ENCODE results near the gene HDAC4.
A peak's percentile ranks its signal among the peaks of the same experiment; 100 is the strongest.

The HDAC4 gene

DNA sequence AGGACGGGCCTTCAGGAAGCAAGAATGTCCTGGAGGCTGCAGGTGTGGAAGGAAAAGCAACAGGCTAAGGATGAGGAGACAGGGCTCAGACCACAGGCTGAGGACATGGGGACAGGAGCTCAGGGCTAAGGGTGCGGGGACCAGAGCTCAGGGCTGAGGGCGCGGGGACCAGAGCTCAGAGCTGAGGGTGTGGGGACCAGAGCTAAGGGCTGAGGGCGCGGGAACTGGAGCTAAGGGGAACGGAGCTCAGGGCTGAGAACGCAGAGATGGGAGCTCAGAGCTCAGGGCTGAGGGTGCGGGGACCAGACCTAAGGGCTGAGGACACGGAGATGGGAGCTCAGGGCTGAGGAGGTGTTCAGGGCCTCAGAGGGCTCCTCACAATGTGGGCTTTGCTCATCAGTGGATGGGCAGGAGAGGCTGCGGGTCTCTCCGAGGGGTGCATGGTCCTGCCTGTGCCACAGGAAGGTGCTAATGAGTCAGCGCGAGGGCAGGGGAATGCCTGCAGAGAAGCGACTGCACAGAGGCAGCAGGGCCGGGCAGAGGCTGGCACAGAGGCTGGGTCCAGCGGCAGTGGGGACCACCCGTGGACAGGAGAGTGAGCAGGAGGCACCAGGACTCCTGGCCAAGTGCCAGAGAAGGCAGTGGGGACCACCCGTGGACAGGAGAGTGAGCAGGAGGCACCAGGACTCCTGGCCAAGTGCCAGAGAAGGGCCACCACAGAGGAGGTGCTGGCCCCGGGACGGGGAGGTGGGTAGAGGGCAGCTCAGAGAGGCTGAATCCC, 281.3 kb downstream of the HDAC4 start:
- H3K4me3 ChIP-seq (ENCODE audit: control insufficient read depth, low read depth, low read length) = no peak overlapping the region
- TF ChIP-seq, protein P1, sequence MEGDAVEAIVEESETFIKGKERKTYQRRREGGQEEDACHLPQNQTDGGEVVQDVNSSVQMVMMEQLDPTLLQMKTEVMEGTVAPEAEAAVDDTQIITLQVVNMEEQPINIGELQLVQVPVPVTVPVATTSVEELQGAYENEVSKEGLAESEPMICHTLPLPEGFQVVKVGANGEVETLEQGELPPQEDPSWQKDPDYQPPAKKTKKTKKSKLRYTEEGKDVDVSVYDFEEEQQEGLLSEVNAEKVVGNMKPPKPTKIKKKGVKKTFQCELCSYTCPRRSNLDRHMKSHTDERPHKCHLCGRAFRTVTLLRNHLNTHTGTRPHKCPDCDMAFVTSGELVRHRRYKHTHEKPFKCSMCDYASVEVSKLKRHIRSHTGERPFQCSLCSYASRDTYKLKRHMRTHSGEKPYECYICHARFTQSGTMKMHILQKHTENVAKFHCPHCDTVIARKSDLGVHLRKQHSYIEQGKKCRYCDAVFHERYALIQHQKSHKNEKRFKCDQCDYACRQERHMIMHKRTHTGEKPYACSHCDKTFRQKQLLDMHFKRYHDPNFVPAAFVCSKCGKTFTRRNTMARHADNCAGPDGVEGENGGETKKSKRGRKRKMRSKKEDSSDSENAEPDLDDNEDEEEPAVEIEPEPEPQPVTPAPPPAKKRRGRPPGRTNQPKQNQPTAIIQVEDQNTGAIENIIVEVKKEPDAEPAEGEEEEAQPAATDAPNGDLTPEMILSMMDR (IDR thresholded peaks at IDR 0.05; ENCODE audit: control insufficient read depth, insufficient read depth, low read depth, low read length, missing control alignments) = peak; percentile 16

DNA sequence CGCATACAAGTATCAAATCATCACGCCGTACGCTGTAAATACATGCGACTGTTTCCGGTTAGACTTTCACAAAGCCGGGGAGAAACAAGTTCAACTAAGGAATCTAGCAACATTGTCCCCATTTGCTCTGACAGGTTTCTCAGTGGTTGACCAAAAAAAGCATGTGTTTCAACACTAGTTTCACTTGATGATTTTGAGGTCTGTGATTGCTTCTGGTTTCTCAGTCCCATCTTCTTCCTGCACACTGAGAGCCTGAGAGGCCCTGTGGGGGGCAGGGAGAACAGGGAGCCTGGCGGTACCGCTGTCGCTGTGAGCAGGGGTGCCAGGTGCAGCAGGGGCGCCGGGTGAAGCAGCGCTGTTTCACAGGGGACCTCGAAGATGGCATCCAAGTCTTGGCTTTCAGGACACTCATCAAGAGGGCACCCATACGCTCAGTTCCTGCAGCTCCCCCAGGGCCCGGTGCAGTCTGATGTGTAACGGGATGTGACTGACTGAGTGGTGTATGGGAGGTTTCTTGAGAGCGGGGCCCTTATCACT, 282.1 kb downstream of the HDAC4 start:
- TF ChIP-seq, protein P1 (IDR thresholded peaks at IDR 0.05; ENCODE audit: control insufficient read depth, insufficient read depth, low read depth, low read length, missing control alignments) = no peak
- no peak for DNase-seq (ENCODE audit: low read depth)
- no peak overlapping the region for H3K4me3 ChIP-seq (ENCODE audit: control insufficient read depth, low read depth, low read length)

More for the DNA sequence above, 281.3 kb downstream of the HDAC4 start:
- no peak for DNase-seq (ENCODE audit: low read depth)

DNA sequence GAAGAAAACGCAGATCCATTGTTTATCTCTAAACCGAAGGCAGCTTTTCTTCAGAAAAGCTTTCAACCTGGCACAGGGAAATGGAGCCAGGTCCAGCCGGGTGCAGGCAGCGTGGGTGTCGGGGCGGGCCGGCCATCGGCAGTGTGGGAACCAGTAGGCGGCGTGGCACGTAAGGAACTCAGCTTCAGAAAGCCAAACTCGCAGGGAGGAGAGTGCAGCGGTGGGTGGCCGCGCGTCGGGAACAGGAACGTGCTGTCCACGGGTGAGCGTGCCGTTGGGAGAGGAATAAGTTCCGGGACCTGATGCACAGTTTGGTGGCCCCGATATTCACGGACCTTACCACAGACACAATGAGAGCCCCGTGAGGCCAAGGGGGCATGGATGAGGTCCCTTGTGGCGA, 282.6 kb downstream of the HDAC4 start:
- no peak overlapping the region for H3K4me3 ChIP-seq (ENCODE audit: control insufficient read depth, low read depth, low read length)
- TF ChIP-seq, protein P1 (IDR thresholded peaks at IDR 0.05; ENCODE audit: control insufficient read depth, insufficient read depth, low read depth, low read length, missing control alignments) = no peak
- no peak for DNase-seq (ENCODE audit: low read depth)

DNA sequence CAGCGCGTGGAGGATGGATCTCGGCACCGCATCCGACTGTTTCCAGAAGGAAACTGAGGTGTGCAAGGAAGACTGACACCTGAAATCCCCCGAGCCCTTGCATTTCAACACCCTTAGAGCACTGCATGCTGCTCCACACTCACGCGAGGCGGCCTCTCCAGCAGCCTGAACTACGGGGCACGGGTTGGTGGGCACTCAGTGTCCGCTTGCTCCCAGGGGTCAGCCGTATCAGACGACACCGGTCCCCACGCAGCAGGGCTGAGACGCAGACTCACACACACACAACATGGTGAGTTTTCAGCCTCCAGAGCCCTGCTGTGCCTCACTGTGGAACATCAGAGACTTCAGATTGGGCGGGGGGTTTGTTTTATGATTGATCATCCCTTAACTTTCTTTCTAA, 283.0 kb downstream of the HDAC4 start:
- TF ChIP-seq, protein P1 (IDR thresholded peaks at IDR 0.05; ENCODE audit: control insufficient read depth, insufficient read depth, low read depth, low read length, missing control alignments) = no peak
- no peak for DNase-seq (ENCODE audit: low read depth)
- H3K4me3 ChIP-seq (ENCODE audit: control insufficient read depth, low read depth, low read length) = no peak overlapping the region

DNA sequence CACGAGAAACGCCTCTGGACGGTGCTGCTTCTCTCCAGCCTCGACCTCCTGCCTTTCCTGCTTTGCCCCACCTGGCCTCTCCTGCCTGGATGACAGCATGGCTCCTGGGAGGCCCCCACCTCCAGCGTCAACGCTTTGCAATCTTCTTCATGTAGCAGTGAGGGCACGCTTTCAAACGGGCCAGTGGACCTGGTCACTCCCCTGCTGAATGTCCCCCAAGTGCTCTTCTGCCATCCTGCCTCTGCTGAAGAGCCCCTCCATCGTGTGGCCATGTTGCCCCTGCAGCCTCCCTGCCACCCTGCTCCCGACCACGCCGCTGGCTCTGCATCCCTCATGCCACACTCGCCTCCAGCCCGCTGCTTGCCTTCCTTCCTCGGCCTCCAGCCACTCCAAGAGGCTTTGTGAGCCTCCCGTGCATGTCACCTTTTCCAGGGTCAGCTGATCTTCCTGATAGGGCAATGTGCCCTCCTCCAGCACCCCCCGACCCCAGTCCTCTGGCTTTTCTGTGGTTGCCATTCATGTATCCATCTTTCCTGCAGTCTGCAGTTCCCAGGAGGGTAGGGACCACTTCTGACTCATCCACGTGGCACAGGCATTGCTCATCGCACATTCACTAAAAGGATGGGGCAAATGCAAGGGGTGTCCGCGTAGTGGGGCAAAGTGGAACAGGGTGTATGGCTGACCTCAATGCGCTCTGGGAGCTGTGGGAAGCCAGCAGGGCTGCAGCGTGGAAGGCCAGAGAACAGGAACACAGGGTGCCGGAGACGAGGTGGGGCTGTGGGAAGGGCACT, 284.2 kb downstream of the HDAC4 start:
- TF ChIP-seq, protein P1 (IDR thresholded peaks at IDR 0.05; ENCODE audit: control insufficient read depth, insufficient read depth, low read depth, low read length, missing control alignments) = no peak
- no peak for DNase-seq (ENCODE audit: low read depth)
- H3K4me3 ChIP-seq (ENCODE audit: control insufficient read depth, low read depth, low read length) = no peak overlapping the region

DNA sequence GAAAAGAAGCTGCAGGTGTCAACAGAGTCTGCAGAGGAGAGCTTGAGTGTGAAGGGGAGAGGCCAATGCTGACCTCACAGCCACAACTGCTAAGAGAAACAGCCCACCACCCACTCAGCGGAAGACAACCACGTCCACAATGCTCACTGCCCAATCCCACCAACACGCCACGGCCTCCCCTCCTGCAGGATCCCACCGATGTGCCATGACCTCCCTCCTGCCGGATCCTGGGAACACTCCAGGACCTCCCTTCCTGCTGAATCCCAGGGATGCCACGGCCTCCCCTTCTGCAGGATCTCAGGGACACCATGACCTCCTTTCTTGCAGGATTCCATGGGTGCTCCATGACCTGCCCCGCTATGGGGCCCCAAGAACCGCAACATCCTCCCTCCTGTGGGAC, 285.2 kb downstream of the HDAC4 start:
- TF ChIP-seq, protein P1 (IDR thresholded peaks at IDR 0.05; ENCODE audit: control insufficient read depth, insufficient read depth, low read depth, low read length, missing control alignments) = no peak
- H3K4me3 ChIP-seq (ENCODE audit: control insufficient read depth, low read depth, low read length) = no peak overlapping the region

More for the DNA sequence above, 285.2 kb downstream of the HDAC4 start:
- no peak for DNase-seq (ENCODE audit: low read depth)

Data from AG09309 (cell line).